Keratinocyte (primary cell): Measurements from ENCODE around the gene PSG2.
"Not testable (repeated sequence)": the region's sequence is repeated elsewhere in the genome, so short reads cannot be mapped to it uniquely, and the experiment has no call there.

Source experiments
- CTCF ChIP-seq, 3 experiments: IDR thresholded peaks in 1 of 3; conservative IDR thresholded peaks in 1 of 3; optimal IDR thresholded peaks in 1 of 3; 2 replicates in 2 of 3; 3 replicates in 1 of 3; pipeline versions ENCODE3 to v1.5.1; 2011; ENCODE audit warnings: low read length in 3 of 3, mild to moderate bottlenecking in 3 of 3, moderate library complexity in 2 of 3, control low read depth in 1 of 3, inconsistent platforms in 1 of 3; ENCODE audit not compliant: insufficient read depth in 2 of 3; ENCODE audit errors: extremely low read depth in 1 of 3
- EZH2 ChIP-seq: IDR thresholded peaks from one replicate; pipeline ENCODE4 v1.6.1; 2012; ENCODE audit warnings: inconsistent platforms, mild to moderate bottlenecking, low read length, moderate library complexity

GRCh38 chr19:43062418-43062817 lies 20.1 kb downstream of the PSG2 start:
- not testable (repeated sequence) for TF ChIP-seq CTCF (optimal IDR thresholded peaks at IDR 0.05 in 1 of 3, IDR thresholded peaks at IDR 0.05 in 1 of 3, conservative IDR thresholded peaks at IDR 0.05 in 1 of 3; ENCODE audit: extremely low read depth in 1 of 3, insufficient read depth in 2 of 3, low read length in 3 of 3); EZH2
